ENCODE measurements around the gene KRTAP23-1.

KRTAP23-1 gene

GRCh38 chr21:30348506-30348905, at the start of gene KRTAP23-1:
KRTAP23-1 (minus strand) TSS chr21:30348606; CDS start chr21:30348606, 0 bp downstream.
- no peak for DNase-seq
- in situ Hi-C loops (cut with MboI; ENCODE audit: low pct_unique_long_range_greater_than_20kb, low sequenced_read_pairs), result no loop called here

GRCh38 chr21:30395731-30396130, 47.3 kb upstream of the KRTAP23-1 start, which contains the start of gene KRTAP13-1:
KRTAP13-1 (plus strand) TSS chr21:30396031; CDS start chr21:30396087, 56 bp downstream.
- no peak for DNase-seq
- in situ Hi-C loops (cut with MboI; ENCODE audit: low pct_unique_long_range_greater_than_20kb, low sequenced_read_pairs), result no loop called here

- DNase-seq, result no peak
- in situ Hi-C loops (cut with MboI; ENCODE audit: low pct_unique_long_range_greater_than_20kb, low sequenced_read_pairs), result no loop called here
Observed at GRCh38 chr21:30391492-30392025, 43.2 kb upstream of the KRTAP23-1 start.

GRCh38 chr21:30382201-30382600, 33.8 kb upstream of the KRTAP23-1 start:
- in situ Hi-C loops (cut with MboI; ENCODE audit: low pct_unique_long_range_greater_than_20kb, low sequenced_read_pairs), result no loop called here
- no peak for DNase-seq

GRCh38 chr21:30372139-30372770, 23.8 kb upstream of the KRTAP23-1 start, which contains the start of gene KRTAP13-2:
KRTAP13-2 (minus strand) TSS chr21:30372271; CDS start chr21:30372213, 58 bp downstream.
- no peak for DNase-seq
- in situ Hi-C loops (cut with MboI; ENCODE audit: low pct_unique_long_range_greater_than_20kb, low sequenced_read_pairs), result no loop called here

- in situ Hi-C loops (cut with MboI; ENCODE audit: low pct_unique_long_range_greater_than_20kb, low sequenced_read_pairs), result no loop called here
Observed at GRCh38 chr21:30355906-30356305, 7.5 kb upstream of the KRTAP23-1 start.

GRCh38 chr21:30354308-30355005, 6.1 kb upstream of the KRTAP23-1 start:
- in situ Hi-C loops (cut with MboI; ENCODE audit: low pct_unique_long_range_greater_than_20kb, low sequenced_read_pairs), result no loop called here
- DNase-seq, result no peak

More at GRCh38 chr21:30355906-30356305, 7.5 kb upstream of the KRTAP23-1 start:
- DNase-seq, result no peak

GRCh38 chr21:30351534-30351933, 3.1 kb upstream of the KRTAP23-1 start:
- in situ Hi-C loops (cut with MboI; ENCODE audit: low pct_unique_long_range_greater_than_20kb, low sequenced_read_pairs), result no loop called here
- no peak for DNase-seq

- in situ Hi-C loops (cut with MboI; ENCODE audit: low pct_unique_long_range_greater_than_20kb, low sequenced_read_pairs), result no loop called here
- no peak for DNase-seq
Observed at GRCh38 chr21:30349572-30349971, 1.2 kb upstream of the KRTAP23-1 start.

- DNase-seq, result no peak
- in situ Hi-C loops (cut with MboI; ENCODE audit: low pct_unique_long_range_greater_than_20kb, low sequenced_read_pairs), result no loop called here
Observed at GRCh38 chr21:30345014-30345413, 3.4 kb downstream of the KRTAP23-1 start.

- DNase-seq, result peak; percentile 34
Observed at GRCh38 chr21:30340714-30341573, 7.5 kb downstream of the KRTAP23-1 start.

GRCh38 chr21:30338717-30339116, 9.7 kb downstream of the KRTAP23-1 start:
- in situ Hi-C loops (cut with MboI; ENCODE audit: low pct_unique_long_range_greater_than_20kb, low sequenced_read_pairs), result no loop called here
- DNase-seq, result no peak

More at GRCh38 chr21:30340714-30341573, 7.5 kb downstream of the KRTAP23-1 start:
- in situ Hi-C loops (cut with MboI; ENCODE audit: low pct_unique_long_range_greater_than_20kb, low sequenced_read_pairs), result no loop called here

- in situ Hi-C loops (cut with MboI; ENCODE audit: low pct_unique_long_range_greater_than_20kb, low sequenced_read_pairs), result no loop called here
- DNase-seq, result no peak
Observed at GRCh38 chr21:30337772-30338171, 10.6 kb downstream of the KRTAP23-1 start.

- DNase-seq, result no peak
- in situ Hi-C loops (cut with MboI; ENCODE audit: low pct_unique_long_range_greater_than_20kb, low sequenced_read_pairs), result no loop called here
Observed at GRCh38 chr21:30337276-30337744, 11.1 kb downstream of the KRTAP23-1 start, which contains the start of gene KRTAP27-1. KRTAP27-1 (minus strand) TSS chr21:30337694; CDS start chr21:30337668, 26 bp downstream.

GRCh38 chr21:30336596-30336995, 11.8 kb downstream of the KRTAP23-1 start:
- in situ Hi-C loops (cut with MboI; ENCODE audit: low pct_unique_long_range_greater_than_20kb, low sequenced_read_pairs), result no loop called here
- DNase-seq, result no peak

- DNase-seq, result no peak
- in situ Hi-C loops (cut with MboI; ENCODE audit: low pct_unique_long_range_greater_than_20kb, low sequenced_read_pairs), result no loop called here
Observed at GRCh38 chr21:30333736-30334135, 14.7 kb downstream of the KRTAP23-1 start.

GRCh38 chr21:30332681-30333080, 15.7 kb downstream of the KRTAP23-1 start:
- in situ Hi-C loops (cut with MboI; ENCODE audit: low pct_unique_long_range_greater_than_20kb, low sequenced_read_pairs), result no loop called here

GRCh38 chr21:30329203-30329875, 19.1 kb downstream of the KRTAP23-1 start:
- in situ Hi-C loops (cut with MboI; ENCODE audit: low pct_unique_long_range_greater_than_20kb, low sequenced_read_pairs), result no loop called here
- DNase-seq, result no peak

More at GRCh38 chr21:30332681-30333080, 15.7 kb downstream of the KRTAP23-1 start:
- DNase-seq, result no peak
